IPS-NIHi11 (cell line): Measurements from ENCODE around the gene FUT8.
"Not testable (repeated sequence)": the region's sequence is repeated elsewhere in the genome, so short reads cannot be mapped to it uniquely, and the experiment has no call there.

Source experiments
- DNase-seq: peaks from one replicate; pipeline ENCODE4 v3.0.0; 2012; ENCODE audit warnings: mixed read lengths, low spot score

FUT8 gene

DNA sequence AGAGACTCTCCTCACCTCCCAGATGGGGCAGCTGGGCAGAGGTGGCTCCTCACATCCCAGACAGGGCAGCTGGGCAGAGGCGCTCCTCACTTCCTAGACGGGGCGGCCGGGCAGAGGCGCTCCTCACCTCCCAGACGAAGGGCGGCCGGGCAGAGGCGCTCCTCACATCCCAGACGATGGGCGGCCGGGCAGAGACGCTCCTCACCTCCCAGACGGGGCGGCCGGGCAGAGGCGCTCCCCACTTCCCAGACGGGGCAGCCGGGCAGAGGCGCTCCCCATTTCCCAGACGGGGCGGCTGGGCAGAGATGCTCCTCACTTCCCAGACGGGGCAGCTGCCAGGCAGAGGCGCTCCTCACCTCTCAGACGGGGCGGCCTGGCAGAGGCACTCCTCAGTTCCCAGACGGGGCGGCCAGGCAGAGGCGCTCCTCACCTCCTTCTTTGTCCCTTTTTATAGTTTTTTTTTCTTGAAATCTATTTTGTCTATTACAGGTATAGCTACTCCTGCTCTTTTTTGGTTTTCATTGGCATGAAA lies 304.9 kb downstream of the FUT8 start:
- not testable (repeated sequence) for DNase-seq

DNA sequence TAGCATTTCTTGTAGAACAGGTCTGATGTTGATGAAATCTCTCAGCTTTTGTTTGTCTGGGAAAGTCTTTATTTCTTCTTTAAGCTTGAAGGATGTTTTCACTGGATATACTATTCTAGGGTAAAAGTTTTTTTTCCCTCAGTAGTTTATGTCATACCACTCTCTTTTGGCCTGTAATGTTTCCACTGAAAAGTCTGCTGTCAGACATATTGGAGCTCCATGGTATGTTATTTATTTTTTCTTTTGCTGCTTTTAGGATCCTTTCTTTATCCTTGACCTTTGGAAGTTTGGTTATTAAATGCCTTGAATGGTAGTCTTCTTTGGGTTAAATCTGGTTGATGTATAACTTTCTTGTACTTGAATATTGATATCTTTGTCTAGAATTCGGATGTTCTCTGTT lies 306.1 kb downstream of the FUT8 start:
- no peak for DNase-seq

DNA sequence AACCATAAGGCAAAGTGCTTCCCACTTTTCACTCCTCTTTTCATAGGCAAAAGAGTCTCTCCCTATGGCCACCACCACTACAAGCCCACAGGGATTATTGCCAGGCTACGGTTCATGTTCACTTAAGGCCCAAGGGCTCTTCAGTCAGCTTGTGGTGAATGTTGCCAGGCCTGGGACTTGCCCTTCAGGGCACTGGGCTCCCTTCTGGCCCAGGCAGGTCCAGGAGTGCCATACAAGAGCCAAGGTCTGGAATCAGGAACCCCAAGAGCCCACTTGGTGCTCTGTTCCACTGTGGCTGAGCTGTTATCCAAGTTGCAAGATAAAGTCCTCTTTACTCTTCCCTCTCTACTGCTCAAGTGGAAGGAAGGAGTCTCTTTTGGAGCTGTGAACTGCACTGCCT lies 307.6 kb downstream of the FUT8 start:
- no peak for DNase-seq

DNA sequence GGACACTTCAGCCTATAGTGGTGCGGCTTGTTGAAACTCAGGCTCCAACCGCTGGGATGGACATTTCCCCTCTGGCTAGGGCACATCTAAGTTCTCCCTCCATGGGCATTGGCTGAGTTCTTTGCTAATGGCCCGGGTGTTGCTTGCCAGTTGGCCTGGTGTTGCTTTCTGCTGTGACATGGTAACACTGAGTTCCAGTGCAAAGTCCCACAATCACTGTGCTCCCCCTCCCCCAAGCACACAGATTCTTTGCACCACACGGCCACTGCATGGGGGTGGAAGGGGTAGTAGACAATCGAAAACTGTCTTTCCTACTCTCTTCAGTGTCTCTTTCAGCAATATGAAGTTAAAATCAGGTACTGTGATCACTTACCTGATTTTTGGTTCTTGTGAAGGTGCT lies 308.2 kb downstream of the FUT8 start:
- DNase-seq, result no peak

DNA sequence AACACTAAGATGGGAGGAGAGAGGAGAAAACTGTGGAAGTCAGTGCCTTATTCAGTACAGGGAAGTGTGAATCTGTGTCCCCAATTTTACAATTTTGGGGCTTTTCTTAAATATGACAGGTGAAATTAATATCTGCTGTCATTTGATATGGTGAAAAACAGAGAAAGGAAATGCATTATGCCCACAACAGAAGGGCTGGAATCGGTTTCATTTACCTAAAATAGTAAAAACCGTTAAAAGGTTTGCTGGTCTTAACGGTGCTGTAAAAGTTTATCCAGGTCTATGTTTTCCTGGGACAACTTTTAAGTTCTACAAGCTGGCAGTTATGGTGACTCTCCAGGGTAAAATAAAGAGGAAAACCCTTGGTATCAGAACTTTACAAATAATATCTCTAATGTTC lies 310.8 kb downstream of the FUT8 start:
- no peak for DNase-seq

DNA sequence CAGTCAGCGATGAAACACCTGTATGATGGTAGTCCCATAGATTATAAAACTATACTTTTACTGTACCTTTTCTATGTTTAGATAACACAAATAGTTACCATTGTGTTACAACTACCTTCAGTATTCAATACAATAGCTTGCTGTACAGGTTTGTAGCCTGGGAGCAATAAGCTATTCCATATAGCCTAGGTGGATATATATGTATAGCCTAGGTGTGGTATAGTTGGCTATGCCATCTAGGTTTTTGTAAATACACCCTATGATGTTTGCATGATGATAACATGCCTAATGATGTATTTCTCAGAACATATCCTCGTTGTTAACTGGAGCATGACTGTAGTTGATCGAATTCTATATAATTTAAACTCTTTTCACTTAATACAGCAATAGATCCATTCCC lies 316.1 kb downstream of the FUT8 start:
- DNase-seq, result no peak

DNA sequence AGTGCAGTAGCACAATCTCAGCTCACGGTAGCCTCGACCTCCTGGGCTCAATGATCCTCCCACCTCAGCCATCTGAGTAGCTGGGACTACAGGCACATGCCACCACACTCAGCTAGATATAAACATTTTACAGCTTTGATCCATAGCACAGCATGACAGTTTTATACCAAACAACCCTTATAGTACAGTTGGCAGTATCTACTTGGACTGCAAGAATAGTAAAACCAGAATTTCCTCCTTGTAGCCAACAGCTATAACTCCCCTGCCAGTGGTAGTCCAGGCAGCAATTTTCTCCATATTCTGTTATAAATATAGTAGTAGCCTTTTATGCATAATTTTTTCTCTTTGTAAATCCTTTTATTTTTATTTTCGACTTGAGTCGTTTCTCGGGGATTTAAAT lies 317.0 kb downstream of the FUT8 start:
- no peak for DNase-seq

DNA sequence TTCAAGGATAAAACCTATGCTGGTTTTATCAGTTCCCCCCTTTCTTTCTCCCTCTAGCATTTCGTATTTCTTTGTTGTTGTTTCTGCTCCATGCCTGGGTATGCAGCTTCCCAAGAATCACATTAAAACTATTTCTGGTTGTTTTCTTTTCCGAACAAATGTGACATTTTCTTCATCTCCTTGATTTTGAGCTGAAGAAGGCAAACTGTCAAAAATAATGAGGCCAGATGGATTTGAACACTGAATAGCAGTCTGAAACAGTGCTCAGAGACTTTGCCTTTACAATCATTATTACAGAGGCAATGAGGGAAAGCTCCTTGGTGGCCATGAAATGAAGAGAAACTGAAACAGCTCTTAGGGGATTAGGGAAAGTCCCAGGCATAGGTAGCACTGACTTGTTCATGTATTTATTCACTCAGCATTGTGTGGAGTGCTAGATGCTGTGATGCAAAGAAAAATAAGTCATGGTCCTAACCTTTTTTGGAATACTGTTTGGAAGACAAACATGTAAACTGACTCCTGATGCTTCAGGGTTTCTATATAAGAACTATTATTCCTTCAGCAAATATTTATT lies 319.5 kb downstream of the FUT8 start:
- no peak for DNase-seq

DNA sequence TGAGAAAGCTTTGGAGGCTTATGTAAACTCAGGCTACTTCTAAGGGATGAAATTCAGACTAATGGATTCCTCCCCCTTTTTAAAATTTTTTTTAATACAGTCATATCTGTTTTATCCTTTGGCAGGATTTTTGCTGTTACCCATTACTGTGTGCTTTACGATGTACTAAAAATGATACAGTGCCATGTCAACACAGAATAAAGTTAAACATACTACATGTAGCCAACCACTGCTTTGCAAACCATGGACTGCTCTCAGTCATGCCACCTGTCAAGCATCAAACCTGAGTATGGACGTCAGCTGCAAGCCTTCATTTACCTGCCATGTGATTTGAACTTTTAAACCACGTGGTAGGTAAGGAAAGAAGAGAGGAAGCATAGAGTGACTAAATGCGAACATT lies 325.8 kb downstream of the FUT8 start:
- no peak for DNase-seq

DNA sequence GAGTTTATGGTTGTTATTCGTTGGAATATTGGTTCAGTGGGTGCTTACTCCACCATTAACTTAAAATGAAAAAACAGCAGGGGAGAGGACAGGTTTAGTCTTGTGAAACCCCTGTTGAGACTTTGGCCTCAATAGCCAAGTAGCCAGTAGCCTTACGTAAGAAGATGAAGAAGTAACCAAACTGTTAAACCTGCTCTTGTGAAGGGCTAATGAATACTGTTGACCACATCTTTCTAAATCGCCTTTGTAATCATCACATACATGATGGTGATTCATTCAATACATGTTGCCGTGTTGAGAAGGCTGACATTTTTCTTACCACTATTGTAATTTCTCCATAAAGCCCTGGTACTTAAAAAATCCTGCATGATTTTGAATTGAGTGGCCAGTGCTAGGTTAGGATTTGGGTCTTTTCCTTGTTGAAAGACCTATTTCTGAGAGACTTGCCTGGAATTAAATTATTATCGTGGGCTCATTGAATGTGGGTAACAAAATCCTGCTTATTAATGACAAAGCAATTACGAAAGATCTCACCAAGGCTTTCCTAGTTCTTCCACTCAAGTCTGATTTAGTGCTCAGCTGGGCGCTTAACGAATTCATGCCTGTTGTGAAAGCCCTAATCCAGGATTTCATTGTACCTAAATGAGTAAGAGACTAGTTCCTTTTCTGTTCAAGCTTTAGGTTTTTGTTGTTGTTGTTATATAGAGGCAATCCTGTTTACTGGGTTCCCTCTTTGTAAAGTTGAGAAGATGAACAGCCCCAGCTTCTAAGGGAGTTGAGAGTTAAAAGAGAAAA lies 333.1 kb downstream of the FUT8 start:
- DNase-seq, result no peak

DNA sequence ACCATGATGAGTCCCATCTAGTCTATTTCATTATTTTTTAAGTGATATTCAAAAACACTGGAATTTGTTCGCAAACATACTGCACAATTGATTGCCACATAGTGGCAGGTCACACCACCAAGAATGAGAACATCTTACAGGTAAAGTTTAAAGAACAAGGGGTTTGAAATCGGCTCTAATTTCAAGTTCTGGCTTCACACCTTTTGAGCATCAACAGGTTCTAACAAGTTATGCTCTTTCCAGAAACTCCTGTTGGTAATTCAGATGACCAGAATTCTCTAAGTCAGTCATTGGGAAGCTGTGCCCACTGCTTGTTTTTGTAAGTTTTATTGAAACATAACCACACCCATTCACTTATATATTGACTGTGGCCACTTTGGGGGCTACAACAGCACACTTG lies 336.3 kb downstream of the FUT8 start:
- no peak for DNase-seq

DNA sequence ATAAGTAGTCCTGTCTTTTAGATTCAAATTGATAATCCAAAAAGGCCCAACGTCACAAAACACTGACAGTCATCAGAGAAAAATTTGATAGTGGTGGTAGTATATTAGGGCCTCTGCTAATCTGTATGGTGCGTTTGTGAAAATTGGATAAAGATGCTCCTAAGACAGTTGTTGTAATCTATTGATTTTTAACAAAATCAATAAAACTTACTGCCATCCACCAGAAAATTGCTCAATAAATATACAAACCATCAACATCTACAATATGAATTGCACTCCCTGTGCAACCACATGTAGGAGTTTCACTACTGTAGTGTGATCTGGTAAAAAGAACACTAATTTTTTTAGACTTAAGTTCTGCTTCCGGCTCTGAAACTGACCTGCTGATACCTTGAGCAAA lies 336.8 kb downstream of the FUT8 start:
- no peak for DNase-seq

DNA sequence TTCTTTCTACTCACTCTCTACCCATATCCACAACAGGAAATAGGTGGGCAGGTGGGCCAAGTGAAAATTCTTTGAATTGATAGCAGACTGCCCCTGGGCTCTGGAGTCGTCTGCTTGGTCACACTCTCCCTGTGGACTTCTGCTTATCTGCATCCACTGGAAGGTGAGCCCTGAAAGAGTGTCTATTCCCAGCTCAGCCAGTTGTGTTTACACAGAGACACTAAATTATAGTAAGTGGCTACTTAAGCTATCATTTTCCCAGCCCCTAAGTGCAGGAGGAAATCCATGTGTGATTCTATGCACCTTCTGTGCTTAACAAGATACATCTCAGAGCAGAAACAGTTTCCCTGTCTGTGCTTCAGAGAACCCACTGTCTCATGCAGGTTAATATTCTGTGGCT lies 338.4 kb downstream of the FUT8 start:
- DNase-seq, result no peak

DNA sequence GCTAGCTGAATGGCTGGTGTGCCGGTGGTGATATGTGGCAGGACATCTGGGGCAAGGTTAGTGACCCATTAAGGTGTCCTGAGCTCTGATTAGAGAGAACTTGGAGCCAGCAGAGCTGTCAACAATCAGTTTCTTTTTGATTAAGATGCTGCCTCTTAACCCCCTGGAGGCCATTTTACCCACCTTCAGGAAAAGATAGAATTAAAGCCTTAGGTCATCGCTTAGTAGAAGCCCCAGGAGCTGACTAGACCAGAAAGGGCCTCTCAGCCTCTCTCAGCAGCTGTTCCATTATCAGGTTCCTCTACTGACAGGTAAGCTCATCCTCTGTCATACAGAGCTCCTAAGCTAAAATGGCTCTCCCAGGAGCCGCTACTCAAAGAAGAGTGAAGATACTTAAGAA lies 339.0 kb downstream of the FUT8 start:
- no peak for DNase-seq

DNA sequence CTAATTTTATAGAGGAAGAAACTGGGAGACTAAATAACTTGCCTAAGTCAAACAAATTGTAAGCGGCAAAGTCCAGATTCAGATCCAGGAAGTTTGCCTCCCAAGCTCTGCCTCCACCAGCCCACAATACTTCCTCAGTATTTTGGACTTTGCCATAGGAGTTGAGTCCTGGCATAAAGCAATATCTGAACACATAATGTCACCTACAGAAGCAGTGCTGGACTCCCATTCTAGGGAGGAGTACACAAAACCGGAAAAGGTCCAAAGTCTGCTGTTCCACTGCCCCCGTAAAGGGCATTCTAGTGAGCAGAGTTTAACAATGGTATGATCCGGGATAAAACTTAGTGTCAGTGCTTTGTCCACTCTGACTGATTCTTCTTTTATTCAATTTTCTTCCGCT lies 340.5 kb downstream of the FUT8 start:
- no peak for DNase-seq

DNA sequence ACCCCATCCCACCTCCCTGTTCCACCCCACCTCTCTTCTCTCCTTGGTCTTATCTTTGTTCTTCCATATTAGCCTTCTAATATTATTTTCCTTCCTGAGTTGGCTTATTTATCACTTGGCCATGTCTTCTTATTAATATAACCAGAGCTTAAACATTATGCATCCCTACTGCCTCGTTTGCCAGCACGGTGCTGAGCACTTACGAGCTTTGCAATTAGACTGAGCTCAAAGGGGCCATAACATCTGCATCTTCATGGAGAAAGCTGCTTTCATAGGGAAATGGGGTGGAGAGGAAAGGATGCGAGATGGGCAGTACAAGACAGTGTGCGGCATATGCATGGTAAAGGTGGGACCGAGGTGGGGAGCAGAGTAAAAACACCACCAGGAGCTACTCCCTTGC lies 342.8 kb downstream of the FUT8 start:
- DNase-seq, result no peak

DNA sequence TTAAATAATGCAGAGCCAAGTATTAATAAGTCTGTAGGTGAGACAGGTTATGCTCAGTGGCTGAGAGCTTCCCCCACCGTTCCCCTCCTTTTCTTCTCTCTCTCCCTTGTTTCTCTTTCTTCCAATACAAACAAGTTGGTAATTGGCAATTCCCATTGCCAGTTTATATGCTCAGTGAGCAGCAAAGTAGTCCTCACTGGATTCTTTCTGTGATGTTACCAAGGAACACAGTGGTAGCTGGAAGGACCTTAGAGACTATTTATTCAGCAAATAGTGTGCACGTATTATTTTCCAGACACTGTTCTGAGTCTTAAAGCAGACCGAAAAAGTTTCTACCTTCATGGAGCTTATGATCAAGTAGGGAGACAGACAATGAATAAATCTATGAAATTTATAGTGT lies 344.4 kb downstream of the FUT8 start:
- DNase-seq, result no peak

DNA sequence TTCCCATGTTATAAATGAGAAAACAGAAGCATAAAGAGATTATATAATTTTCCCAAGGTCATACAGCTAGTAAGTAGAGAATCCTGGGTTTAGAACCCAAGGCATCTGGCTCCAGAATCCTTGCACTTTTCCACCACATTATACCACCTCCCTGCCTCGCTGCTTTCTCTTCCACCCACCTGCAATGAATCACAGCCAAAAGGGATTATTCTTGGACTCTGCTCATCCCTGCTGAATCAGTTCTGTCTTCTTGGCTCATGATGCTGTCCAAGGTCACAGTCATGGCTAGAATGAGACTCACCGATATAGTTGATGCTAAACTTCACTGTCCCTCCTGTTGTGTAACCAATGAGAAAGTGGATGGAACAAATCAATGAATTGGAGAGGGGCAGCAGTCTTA lies 356.6 kb downstream of the FUT8 start:
- DNase-seq, result no peak

DNA sequence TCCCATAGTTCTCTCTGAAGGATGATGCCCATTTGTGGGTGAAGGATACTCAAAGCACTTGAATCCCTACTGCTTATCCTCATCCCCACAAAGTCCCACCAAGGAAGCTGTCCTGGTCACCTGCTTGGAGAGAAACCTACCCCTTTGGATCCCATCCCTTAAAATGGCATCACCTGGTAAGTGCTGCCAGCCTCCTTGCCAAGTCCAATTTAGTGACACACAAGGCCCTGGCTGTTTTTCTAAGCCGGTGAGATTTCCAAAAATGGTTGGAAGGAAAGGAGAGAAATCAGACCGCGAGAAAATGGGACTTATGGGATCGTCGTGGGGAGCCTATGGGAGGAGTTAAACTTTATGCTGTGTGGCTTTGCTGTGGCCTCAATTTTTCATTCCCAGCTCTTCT lies 358.2 kb downstream of the FUT8 start:
- DNase-seq, result no peak

DNA sequence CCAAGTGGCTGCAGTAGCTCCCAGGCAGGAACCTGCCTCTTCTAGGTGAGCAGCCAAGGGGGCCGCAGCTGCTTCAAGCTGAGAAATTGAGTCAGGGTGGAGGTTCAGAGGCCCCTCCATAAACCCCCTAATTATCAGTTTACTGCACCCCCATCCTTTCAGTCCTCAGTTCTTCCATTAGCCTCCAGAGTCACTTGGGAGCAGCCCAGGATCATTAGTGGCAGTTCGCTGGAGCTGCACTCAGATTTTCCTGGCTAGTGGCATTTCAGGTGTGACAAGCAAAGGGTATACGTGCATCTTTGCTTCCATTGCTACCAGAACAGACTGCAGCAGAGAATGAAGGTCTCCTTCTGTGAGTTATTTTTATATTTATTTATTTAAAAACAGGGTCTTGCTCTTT lies 358.7 kb downstream of the FUT8 start:
- DNase-seq, result no peak

DNA sequence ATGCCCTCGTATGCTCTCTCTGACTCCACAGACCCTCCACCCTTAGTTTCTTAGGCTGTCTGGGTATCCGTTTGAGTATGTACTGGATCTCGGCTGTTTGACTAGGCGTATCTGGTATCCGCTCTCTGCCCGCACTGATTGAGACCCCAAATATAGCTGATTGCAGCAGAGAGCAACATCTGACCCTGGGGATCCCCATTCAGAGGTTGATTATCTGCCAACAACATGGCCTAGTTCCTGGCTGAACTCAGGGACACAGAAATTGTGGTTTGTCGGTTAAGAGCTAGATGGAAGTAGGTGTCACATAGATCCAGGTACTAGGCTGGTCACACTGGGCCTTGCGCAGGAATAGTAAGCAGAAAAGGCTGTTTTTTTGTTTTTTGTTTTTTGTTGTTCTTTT lies 359.9 kb downstream of the FUT8 start:
- no peak for DNase-seq

DNA sequence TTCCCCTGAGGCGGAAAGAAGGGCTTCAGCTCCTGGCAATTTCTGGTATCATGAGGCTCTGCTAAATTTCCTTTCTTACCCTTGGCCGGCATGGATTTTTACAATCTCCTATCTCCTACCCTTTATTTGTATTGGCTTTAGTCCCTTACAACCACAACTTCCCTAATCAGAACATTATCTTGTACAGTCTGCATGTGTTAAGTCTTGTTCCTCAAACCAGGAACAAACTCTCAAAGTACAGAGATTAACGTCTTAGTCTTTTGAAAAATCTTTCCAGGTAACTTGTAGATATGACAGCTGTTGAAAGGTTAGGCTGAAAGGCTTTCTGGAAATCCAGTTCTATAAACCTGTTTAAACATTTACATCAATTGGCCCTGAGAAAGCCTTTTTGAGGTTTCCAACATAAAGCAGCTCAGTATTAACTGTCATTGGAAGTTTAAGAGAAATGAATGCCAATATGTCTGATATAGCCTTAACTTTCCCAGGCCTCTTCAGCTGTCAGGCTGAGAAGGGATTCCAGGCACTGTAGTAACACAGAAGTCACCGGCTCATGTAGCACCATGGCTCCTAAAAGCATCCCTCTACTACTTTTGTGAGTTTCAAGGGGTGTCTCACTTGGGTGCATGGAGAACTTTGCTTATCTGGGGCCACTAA lies 360.5 kb downstream of the FUT8 start:
- DNase-seq, result no peak

DNA sequence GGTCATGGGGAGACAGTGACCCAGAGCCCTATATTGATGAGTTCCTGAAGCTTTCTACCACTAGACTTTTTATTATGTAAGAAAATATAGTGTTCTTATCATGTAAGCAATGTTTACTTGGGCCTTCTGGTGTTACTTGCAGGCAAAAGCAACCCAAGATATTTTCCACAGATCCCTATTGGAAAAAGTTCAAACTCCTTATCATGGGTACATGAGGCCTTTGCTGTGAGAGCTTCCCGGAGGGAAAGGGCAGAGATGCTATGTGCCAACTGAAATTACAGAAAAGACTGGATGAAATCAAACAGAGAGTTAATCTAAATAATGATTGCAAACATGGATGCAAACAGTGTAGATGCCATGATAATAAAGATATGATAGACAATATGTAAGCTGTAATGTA lies 361.5 kb downstream of the FUT8 start:
- DNase-seq, result no peak
